MM.1S (cell line): ENCODE results near the gene ACTL6A.

ENCODE experiments used
- DNase-seq: peaks from one replicate; pipeline ENCODE4 v3.0.0-alpha.2; 2015
- H2AFZ ChIP-seq: fragments of 300-600 bp; sonication (generic); 2 replicates; pipeline ENCODE4 v1.6.0; 2016; ENCODE audit warnings: antibody characterized with exemption, low read length
- H3F3A ChIP-seq: fragments of 300-600 bp; sonication (generic); 2 replicates; pipeline ENCODE4 v1.6.1; 2016; ENCODE audit warnings: mild to moderate bottlenecking, antibody characterized with exemption, low read length, moderate library complexity, mixed read lengths; ENCODE audit not compliant: insufficient read depth
- H3K27ac ChIP-seq: fragments of 300-600 bp; sonication (generic); 2 replicates; pipeline ENCODE4 v1.5.1; 2016; ENCODE audit warnings: mild to moderate bottlenecking, low read length
- H3K27me3 ChIP-seq: fragments of 300-600 bp; sonication (generic); replicated peaks from 2 replicates; pipeline ENCODE4 v1.6.0; 2016; ENCODE audit warnings: low read length; ENCODE audit not compliant: insufficient read depth
- H3K36me3 ChIP-seq: fragments of 300-600 bp; sonication (generic); replicated peaks from 2 replicates; pipeline ENCODE4 v1.6.1; 2016; ENCODE audit warnings: mild to moderate bottlenecking, low read length, mixed read lengths; ENCODE audit not compliant: insufficient read depth
- H3K4me1 ChIP-seq: fragments of 300-600 bp; sonication (generic); 2 replicates; pipeline ENCODE4 v1.6.1; 2016; ENCODE audit warnings: low read length, mixed read lengths
- H3K4me2 ChIP-seq: fragments of 300-600 bp; sonication (generic); 2 replicates; pipeline ENCODE4 v1.6.0; 2016; ENCODE audit warnings: low read depth, low read length
- H3K4me3 ChIP-seq: fragments of 300-600 bp; sonication (generic); 2 replicates; pipeline ENCODE4 v1.5.1; 2016; ENCODE audit warnings: low read length, mixed read lengths
- H3K79me2 ChIP-seq: fragments of 300-600 bp; sonication (generic); 2 replicates; pipeline ENCODE4 v1.6.1; 2016; ENCODE audit warnings: mixed run types, low read length, mixed read lengths
- H3K9ac ChIP-seq: fragments of 300-600 bp; sonication (generic); 2 replicates; pipeline ENCODE4 v1.6.1; 2016; ENCODE audit warnings: low read length, mixed read lengths
- H3K9me2 ChIP-seq: fragments of 300-600 bp; sonication (generic); replicated peaks from 2 replicates; pipeline ENCODE4 v1.6.1; 2016; ENCODE audit warnings: mild to moderate bottlenecking, low read length, mixed read lengths; ENCODE audit not compliant: insufficient read depth
- H3K9me3 ChIP-seq: fragments of 300-600 bp; sonication (generic); replicated peaks from 2 replicates; pipeline ENCODE4 v1.6.1; 2016; ENCODE audit warnings: mild to moderate bottlenecking, low read length, mixed read lengths; ENCODE audit not compliant: insufficient read depth
- H4K20me1 ChIP-seq: fragments of 300-600 bp; sonication (generic); 2 replicates; pipeline ENCODE4 v1.6.1; 2016; ENCODE audit warnings: mild to moderate bottlenecking, low read length, moderate library complexity, mixed read lengths; ENCODE audit not compliant: insufficient read depth
- EZH2 ChIP-seq: fragments of 300-600 bp; sonication (generic); optimal IDR thresholded peaks from 2 replicates; pipeline ENCODE3; 2017; ENCODE audit warnings: low read depth, mild to moderate bottlenecking, antibody characterized with exemption, low read length, mixed read lengths
- EZH2phosphoT487 ChIP-seq: fragments of 300-600 bp; sonication (generic); IDR thresholded peaks from 2 replicates; pipeline ENCODE4 v1.6.1; 2018; ENCODE audit warnings: antibody characterized with exemption, low read length
- TF ChIP-seq, protein P1 (sequence below): fragments of 300-600 bp; sonication (generic); IDR thresholded peaks from 2 replicates; pipeline ENCODE4 v1.5.1; 2016; ENCODE audit warnings: antibody characterized with exemption, low read length, mixed read lengths

The ACTL6A gene

DNA sequence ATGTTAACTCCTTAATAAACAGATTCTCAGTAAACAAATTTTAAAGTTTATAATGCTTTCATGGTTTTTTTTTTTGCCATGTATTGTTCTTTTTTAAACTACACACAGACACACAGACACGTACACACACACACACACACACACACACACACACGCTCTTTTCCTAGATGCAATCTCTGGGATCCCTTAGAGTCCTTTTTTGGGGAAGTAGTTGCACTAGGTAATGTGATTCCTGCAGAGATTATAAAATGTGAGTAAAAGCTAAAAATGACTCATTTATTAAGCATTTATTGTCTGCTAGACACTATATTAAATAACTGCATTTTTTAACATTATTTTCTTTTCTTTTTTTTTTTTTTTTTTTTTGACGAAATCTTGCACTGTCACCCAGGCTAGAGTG is 61.7 kb downstream of the ACTL6A start:
- no peak for TF ChIP-seq EZH2phosphoT487
- H3K9me3 ChIP-seq, result no peaks in the 10 kb centered on the region
- no peak overlapping the region for H3K27ac ChIP-seq
- no peak for DNase-seq
- H3K79me2 ChIP-seq, result 0 out of 2 replicates have a peak, but pooled peaks cover 4% of the 10 kb centered on the region
- H3F3A ChIP-seq, result no peaks in the 10 kb centered on the region
- peaks cover 6% of the 10 kb centered on the region; the same call in 1 of the 2 replicates for H3K36me3 ChIP-seq
- no peak overlapping the region for H3K4me3 ChIP-seq
- no peak overlapping the region for H3K9ac ChIP-seq
- H3K27me3 ChIP-seq, result no peaks in the 10 kb centered on the region
- no peak overlapping the region for H2AFZ ChIP-seq
- H3K4me2 ChIP-seq, result no peak overlapping the region
- no peaks in the 10 kb centered on the region for H3K9me2 ChIP-seq
- H4K20me1 ChIP-seq, result 0 out of 2 replicates have a peak, but pooled peaks cover 3% of the 10 kb centered on the region
- no peaks in the 10 kb centered on the region for H3K4me1 ChIP-seq

DNA sequence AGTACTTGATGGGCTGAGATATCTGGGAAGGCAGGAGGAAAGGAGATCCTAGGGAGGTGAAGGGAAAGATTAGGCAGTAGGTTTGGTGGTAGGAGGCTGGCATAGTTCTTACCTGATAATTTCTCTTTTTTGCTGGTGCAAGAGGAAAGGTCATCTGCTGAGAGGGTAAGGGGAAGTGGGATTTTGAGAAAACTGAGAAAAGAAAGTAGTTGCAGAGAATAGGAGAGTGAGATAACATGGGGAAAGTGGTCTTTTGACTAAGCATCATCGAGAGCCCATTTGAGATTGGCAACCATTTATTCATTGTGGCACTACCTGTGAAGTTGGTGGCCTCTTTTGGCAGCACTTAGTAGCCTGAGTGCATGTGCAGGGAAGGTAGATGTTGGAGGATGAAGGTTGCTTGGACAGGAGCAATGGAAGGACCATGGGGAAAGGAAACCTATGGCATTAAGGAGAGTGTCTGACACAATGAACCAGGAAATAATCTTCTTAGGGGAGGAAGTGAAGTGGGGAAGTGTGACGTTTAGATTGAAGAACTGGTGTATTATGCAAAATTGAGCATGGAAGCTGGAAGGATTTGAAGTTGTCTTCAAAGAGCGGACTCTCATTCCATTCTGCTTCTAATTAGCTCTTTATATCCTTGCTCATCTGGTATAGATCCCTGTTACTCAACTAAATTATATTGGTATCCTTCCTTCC is 68.2 kb downstream of the ACTL6A start:
- Histone ChIP-seq H2AFZ (no peak overlapping the region), H3K9me3 (no peaks in the 10 kb centered on the region), H4K20me1 (0 out of 2 replicates have a peak, but pooled peaks cover 3% of the 10 kb centered on the region), H3K27me3 (no peaks in the 10 kb centered on the region), H3K4me2 (no peak overlapping the region), H3F3A (no peaks in the 10 kb centered on the region), H3K79me2 (no peaks in the 10 kb centered on the region), H3K36me3 (no peaks in the 10 kb centered on the region), H3K9ac (no peak overlapping the region), H3K4me1 (no peaks in the 10 kb centered on the region), H3K27ac (no peak overlapping the region), H3K9me2 (no peaks in the 10 kb centered on the region), H3K4me3 (no peak overlapping the region)
- no peak for TF ChIP-seq EZH2
- TF ChIP-seq, protein P1, sequence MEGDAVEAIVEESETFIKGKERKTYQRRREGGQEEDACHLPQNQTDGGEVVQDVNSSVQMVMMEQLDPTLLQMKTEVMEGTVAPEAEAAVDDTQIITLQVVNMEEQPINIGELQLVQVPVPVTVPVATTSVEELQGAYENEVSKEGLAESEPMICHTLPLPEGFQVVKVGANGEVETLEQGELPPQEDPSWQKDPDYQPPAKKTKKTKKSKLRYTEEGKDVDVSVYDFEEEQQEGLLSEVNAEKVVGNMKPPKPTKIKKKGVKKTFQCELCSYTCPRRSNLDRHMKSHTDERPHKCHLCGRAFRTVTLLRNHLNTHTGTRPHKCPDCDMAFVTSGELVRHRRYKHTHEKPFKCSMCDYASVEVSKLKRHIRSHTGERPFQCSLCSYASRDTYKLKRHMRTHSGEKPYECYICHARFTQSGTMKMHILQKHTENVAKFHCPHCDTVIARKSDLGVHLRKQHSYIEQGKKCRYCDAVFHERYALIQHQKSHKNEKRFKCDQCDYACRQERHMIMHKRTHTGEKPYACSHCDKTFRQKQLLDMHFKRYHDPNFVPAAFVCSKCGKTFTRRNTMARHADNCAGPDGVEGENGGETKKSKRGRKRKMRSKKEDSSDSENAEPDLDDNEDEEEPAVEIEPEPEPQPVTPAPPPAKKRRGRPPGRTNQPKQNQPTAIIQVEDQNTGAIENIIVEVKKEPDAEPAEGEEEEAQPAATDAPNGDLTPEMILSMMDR, result no peak
- TF ChIP-seq EZH2phosphoT487, result no peak
- DNase-seq, result no peak
